Cerebellar cortex (tissue), 1 donor: Measurements from ENCODE around the gene MAGI2.
"Not testable (repeated sequence)": the region's sequence is repeated elsewhere in the genome, so short reads cannot be mapped to it uniquely, and the experiment has no call there.

ENCODE experiments used
- DNase-seq: peaks from one replicate; pipeline ENCODE4 v3.0.0-alpha.2; 2015; ENCODE audit warnings: low spot score

The MAGI2 gene

GRCh38 chr7:79050603-79051002 lies 402.9 kb downstream of the MAGI2 start:
- no peak for DNase-seq

- no peak for DNase-seq
Observed at GRCh38 chr7:79046061-79046460, 407.4 kb downstream of the MAGI2 start.

- no peak for DNase-seq
Observed at GRCh38 chr7:79037001-79037400, 416.5 kb downstream of the MAGI2 start.

GRCh38 chr7:79036356-79036755 lies 417.1 kb downstream of the MAGI2 start:
- DNase-seq, result no peak

- no peak for DNase-seq
Observed at GRCh38 chr7:79035858-79036257, 417.6 kb downstream of the MAGI2 start.

GRCh38 chr7:79034730-79035129 lies 418.7 kb downstream of the MAGI2 start:
- no peak for DNase-seq

GRCh38 chr7:79019711-79020110 lies 433.8 kb downstream of the MAGI2 start:
- DNase-seq, result not testable (repeated sequence)

DNA sequence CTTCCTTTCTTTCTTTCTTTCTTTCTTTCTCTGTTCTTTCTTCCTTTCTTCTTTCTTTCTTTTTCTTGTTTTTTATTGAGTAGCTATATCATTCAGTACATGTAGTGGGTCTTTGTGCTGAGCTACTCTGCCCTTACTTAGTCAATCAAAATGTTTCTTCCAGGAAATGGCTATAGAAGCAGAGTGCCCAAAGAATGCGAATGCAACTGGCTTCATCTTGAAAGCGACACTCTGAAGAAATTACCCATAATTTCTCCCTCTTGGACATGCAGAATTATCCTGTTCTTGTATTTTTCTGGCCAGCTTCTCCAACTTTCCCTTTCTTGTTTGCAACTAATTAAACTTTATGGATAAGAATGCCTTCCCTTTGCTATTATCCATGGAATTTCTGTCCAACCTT lies 441.5 kb downstream of the MAGI2 start:
- no peak for DNase-seq

DNA sequence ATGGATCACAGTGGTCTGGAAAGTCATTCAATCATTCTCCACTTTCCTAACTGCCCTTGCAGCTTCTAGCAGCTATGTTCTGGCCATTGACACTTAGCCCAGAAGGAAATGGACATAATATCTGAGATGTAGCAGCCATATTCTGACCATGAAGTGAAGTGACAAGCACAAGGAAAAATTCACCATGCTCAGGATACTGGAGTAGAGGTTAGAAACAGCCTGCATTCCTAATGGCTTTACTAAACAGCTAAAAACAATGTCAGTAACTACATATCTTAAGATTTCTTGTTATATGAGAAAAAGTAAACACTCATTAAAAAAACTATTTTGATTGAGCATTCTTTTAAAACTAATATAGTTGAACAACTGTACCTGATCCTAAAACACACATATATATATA lies 443.8 kb downstream of the MAGI2 start:
- DNase-seq, result peak; percentile 8

- DNase-seq, result peak; percentile 62
Observed at GRCh38 chr7:79008786-79009185, 444.7 kb downstream of the MAGI2 start.

DNA sequence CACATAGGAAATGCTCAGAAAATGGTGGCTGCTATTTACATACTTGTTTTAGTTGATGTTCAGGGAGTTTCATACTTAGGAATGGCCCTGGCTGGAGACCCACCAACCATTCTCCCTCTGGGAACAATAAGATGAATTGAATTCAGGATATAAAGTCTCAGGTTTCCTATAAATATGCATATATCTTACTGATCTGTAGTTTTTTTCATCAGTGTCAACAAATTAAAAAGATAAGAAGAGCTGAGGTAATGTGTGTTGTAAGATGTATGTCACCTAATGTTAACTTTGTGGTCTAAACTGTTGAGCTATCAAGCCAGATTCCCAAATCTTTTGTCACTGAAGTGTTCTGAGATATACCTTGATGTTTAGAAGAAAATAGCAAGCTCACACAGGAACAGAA lies 457.5 kb downstream of the MAGI2 start:
- no peak for DNase-seq

DNA sequence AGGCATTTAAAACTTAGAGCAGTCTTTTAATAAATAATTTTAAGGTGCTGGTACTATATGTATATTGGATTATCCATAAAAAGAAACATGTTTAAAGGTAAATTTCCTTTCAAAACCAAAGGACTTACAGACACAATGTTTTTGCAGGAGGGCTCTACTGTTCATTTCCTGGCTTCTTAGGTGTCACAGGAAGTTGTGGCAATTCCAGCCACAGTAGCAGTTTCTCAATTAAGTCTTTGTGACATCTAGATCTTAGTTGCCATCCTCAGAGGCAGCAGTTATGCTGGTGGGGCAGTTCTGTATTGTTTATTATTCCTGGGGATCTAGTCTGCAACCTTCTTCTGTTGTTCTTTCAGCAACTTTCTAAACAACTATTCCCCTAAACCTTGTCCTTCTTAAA lies 460.1 kb downstream of the MAGI2 start:
- no peak for DNase-seq

DNA sequence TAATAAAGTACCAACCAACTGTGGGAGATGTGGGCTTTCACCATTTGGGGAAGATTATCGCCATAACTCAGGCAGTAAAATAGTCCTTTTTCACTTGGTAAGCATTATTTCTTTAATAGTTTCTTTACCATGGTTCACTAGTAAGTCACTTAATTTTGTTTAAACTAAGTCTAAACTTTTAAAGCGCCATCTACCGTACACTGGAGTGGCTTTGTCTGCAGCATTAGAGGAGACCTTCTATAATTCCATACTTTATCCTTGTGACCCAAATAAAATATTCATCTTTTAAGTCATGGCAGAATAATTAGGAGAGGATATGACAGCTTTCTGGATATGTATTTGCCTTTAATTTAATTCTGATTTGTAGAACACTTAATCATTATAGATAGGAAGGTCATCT lies 468.0 kb downstream of the MAGI2 start:
- DNase-seq, result no peak

DNA sequence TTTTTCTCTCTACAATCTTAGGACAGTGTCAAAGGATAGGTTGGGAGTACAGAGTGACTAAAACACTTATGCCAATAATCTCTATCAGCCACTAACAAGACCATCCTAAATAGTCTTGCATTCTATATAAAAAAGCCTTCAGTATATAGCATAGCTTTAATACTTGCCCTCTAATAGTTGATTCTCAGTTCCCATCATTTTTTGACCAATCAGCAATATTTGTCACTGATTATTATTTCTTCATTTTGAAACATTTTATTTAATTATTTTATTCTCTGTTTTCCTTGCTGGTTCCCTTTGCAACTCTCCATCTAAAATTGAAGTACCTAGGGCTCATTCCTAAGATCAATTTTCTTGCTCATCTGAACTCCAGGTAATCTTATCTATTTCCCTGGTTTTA lies 470.0 kb downstream of the MAGI2 start:
- DNase-seq, result no peak

DNA sequence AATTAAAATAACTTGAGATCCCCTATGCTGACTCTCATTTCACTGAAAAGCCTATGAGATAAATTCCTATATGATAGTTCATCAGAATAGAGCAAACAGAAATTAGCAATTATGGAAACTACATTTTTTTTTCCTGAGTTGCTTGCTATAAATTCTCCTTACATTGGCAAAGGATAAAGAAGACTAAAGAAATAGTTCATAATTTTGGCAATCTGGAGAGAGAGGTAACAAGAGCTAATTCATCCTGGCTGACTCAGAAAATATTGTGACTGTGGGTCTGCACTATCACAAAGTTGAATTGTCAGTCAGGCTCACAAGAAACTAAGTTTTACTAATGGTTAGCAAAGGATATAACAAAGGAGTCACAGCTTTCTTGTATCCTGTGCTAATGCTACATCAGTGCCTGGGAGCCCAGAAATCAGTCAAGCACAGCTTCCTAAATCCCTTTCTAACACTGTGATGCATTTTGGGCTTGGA lies 483.0 kb downstream of the MAGI2 start:
- DNase-seq, result no peak

- DNase-seq, result no peak
Observed at GRCh38 chr7:78968951-78969350, 484.5 kb downstream of the MAGI2 start.

- not testable (repeated sequence) for DNase-seq
Observed at GRCh38 chr7:78967561-78967960, 485.9 kb downstream of the MAGI2 start.

GRCh38 chr7:78967046-78967445 lies 486.4 kb downstream of the MAGI2 start:
- no peak for DNase-seq

- no peak for DNase-seq
Observed at GRCh38 chr7:78959477-78959876, 494.0 kb downstream of the MAGI2 start.

DNA sequence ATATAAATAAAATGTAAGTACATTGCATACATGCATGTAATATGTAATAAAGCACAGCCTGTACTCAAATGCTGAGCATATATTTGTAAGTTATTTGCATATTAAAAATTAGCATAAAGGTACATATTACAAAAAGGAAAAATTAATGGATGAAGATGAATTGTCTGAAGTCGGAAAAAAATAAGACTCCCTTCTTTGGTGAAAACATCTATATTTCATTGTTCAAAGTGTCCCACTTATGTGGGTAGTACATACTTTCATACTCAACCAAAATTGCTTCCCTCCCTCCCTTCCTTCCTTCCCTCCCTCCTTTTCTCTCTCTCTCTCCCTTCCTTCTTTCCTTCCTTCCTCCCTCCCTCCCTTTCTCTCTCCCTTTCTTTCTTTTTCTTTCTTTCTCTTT lies 498.1 kb downstream of the MAGI2 start:
- DNase-seq, result no peak

- DNase-seq, result no peak
Observed at GRCh38 chr7:78953726-78954363, 499.6 kb downstream of the MAGI2 start.

DNA sequence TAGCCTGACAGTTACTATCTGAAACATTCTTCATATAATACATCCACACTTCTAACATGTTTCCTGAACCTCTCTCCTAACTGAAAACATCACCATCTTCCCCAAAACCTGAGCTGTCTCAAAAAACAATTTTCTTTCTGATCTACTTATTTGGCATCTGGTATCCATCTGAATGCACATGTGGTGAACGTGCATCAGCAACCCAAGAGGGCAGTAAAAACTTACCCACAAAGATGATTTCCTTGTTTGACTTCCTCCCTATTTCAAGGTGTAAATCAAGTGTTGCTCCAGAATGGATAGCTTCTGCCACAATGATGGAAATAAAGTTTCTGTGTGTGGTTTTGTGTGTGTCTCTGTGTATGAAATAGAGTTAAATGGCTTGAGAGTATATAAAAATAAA lies 500.4 kb downstream of the MAGI2 start:
- no peak for DNase-seq

- DNase-seq, result no peak
Observed at GRCh38 chr7:78939669-78940068, 513.8 kb downstream of the MAGI2 start.

DNA sequence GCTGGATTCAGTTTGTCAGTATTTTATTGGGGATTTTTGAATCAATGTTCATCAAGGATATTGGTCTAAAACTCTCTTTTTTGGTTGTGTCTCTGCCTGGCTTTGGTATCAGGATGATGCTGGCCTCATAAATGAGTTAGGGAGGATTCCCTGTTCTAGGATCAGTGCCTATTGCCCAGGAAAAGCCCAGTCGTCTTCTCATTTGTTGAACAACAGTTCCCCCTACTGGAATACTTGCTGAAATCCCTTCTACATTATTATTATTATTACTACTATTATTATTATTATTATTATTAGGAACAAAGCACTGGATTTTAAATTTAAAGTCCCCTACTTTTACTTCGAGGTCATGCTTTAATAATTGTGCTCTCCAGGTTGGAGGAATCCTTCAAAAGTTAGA lies 528.9 kb downstream of the MAGI2 start:
- DNase-seq, result no peak

- DNase-seq, result no peak
Observed at GRCh38 chr7:78912781-78913180, 540.7 kb downstream of the MAGI2 start.
